Daoy (cell line): ENCODE data around the gene TRMT112. TPM values are rescaled to one million over a fixed set of nuclear protein-coding genes. Genes with fewer than 3 reads are reported as not detected.
"Not testable (repeated sequence)": the region's sequence is repeated elsewhere in the genome, so short reads cannot be mapped to it uniquely, and the experiment has no call there.

Source experiments
- DNase-seq: peaks from one replicate; pipeline ENCODE4 v3.0.0-alpha.2; 2015; ENCODE audit warnings: low read depth
- total RNA-seq: library from RNA; depleted of rRNA; stranded (reverse); fragments of >200 nt; shearing (Covaris generic); gene quantifications from 2 replicates; pipeline ENCODE4 v1.2.3, GENCODE V29; 2014

TRMT112 gene
- total RNA-seq, 1 experiment from 2014 or later, result 565 TPM

GRCh38 chr11:64331569-64332371 is 14.4 kb upstream of the TRMT112 start:
- peak; percentile 92 for DNase-seq

GRCh38 chr11:64330888-64331287 is 13.5 kb upstream of the TRMT112 start:
- DNase-seq, result no peak

GRCh38 chr11:64327993-64328392 is 10.6 kb upstream of the TRMT112 start:
- DNase-seq, result no peak

GRCh38 chr11:64327375-64327774 is 10.0 kb upstream of the TRMT112 start:
- no peak for DNase-seq

GRCh38 chr11:64324692-64325469 is 7.5 kb upstream of the TRMT112 start:
- DNase-seq, result no peak

GRCh38 chr11:64323984-64324383 is 6.6 kb upstream of the TRMT112 start:
- DNase-seq, result not testable (repeated sequence)

GRCh38 chr11:64323373-64323772 is 6.0 kb upstream of the TRMT112 start:
- DNase-seq, result no peak

- DNase-seq, result no peak
Measured at GRCh38 chr11:64322925-64323260, 5.5 kb upstream of the TRMT112 start.

- peak; percentile 75 for DNase-seq
Measured at GRCh38 chr11:64321533-64321932, 4.2 kb upstream of the TRMT112 start.

- no peak for DNase-seq
Measured at GRCh38 chr11:64321026-64321425, 3.7 kb upstream of the TRMT112 start.

GRCh38 chr11:64320556-64320955 is 3.2 kb upstream of the TRMT112 start:
- no peak for DNase-seq

GRCh38 chr11:64318766-64319761 is 1.7 kb upstream of the TRMT112 start:
- no peak for DNase-seq

GRCh38 chr11:64317961-64318765 is 804 bp upstream of the TRMT112 start, which contains the start of gene PRDX5:
TSS of gene PRDX5 (plus strand) at chr11:64318121. CDS start at chr11:64318216, 95 bp downstream.
- peak; percentile 98 for DNase-seq

GRCh38 chr11:64316672-64317324 is 561 bp downstream of the TRMT112 start:
- DNase-seq, result no peak

GRCh38 chr11:64315667-64316526 is 1.5 kb downstream of the TRMT112 start:
- not testable (repeated sequence) for DNase-seq

GRCh38 chr11:64314805-64315561 is 2.4 kb downstream of the TRMT112 start:
- DNase-seq, result no peak

GRCh38 chr11:64314146-64314804 is 3.1 kb downstream of the TRMT112 start:
- no peak for DNase-seq
